ENCODE data around the gene ZNF260.

The ZNF260 gene

DNA sequence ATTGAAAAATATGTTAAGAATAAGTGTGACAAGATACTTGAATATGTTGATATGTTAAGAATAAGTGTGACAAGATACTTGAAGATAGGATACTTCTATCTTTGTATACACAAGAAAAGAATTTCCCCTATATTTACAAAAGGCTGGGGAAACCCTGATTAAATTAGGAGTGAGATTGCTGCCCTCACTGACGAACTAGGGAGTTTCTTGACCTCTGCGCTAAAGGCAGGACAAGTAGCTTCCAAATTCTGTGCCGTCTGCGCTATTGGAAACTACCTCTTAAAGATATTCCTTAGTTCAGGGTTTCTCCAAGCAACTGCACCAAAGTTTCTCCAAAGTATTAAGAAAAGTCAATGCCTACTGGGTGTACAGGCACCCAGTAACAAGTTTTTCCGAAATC lies 730 bp downstream of the ZNF260 start:
- Histone ChIP-seq H2AFZ (ENCODE audit: low read depth, low read length) (no peak overlapping the region), H3K27me3 (ENCODE audit: control insufficient read depth in 1 of 2, insufficient read depth in 1 of 2, low read length in 2 of 2) (no peaks in the 10 kb centered on the region), H4K91ac (ENCODE audit: low read length) (no peak overlapping the region), H3K9me3 (ENCODE audit: control insufficient read depth, low read length) (peaks cover 37% of the 10 kb centered on the region), H3K4ac (ENCODE audit: low read depth in 1 of 2, low read length in 2 of 2) (no peak overlapping the region), H3K18ac (ENCODE audit: low read depth in 1 of 2, low read length in 2 of 2) (no peak overlapping the region), H2BK12ac (ENCODE audit: low read length in 2 of 2) (no peak overlapping the region), H3K4me2 (ENCODE audit: low read length, poor library complexity, severe bottlenecking) (peak overlapping the region; percentile 51), H3K79me1 (replicated peaks; ENCODE audit: low read length, poor library complexity, severe bottlenecking) (peaks cover 21% of the 10 kb centered on the region), H2BK15ac (ENCODE audit: low read depth, poor library complexity, severe bottlenecking) (no peak overlapping the region), H2AK5ac (ENCODE audit: low read length, severe bottlenecking) (no peak overlapping the region), H3K14ac (ENCODE audit: low read length in 2 of 2) (no peak overlapping the region), H4K8ac (ENCODE audit: low read length) (no peak overlapping the region), H3K4me3 (ENCODE audit: insufficient read depth in 1 of 2, low read depth in 1 of 2, low read length in 2 of 2) (peak overlapping the region in 1 of 2 experiments; percentile 97), H3K36me3 (ENCODE audit: control insufficient read depth in 1 of 2, insufficient read depth in 2 of 2, low read depth in 1 of 2, low read length in 2 of 2) (peaks cover 6 to 30% of the 10 kb centered on the region in 2 experiments), H3K27ac (ENCODE audit: low read length, poor library complexity, severe bottlenecking) (no peak overlapping the region), H3K9ac (ENCODE audit: low read length) (peak overlapping the region; percentile 98), H2BK5ac (ENCODE audit: low read depth, low read length, poor library complexity, severe bottlenecking) (no peak overlapping the region), H3K4me1 (ENCODE audit: control insufficient read depth, insufficient read depth, low read depth, low read length) (peaks cover 2% of the 10 kb centered on the region), H2BK120ac (ENCODE audit: low read depth, low read length) (no peak overlapping the region), H3K23ac (ENCODE audit: low read length in 2 of 2) (no peak overlapping the region)
- 11% methylated on average over 4 of the region's 5 CpGs for WGBS
- DNase-seq = peak; percentile 20

DNA sequence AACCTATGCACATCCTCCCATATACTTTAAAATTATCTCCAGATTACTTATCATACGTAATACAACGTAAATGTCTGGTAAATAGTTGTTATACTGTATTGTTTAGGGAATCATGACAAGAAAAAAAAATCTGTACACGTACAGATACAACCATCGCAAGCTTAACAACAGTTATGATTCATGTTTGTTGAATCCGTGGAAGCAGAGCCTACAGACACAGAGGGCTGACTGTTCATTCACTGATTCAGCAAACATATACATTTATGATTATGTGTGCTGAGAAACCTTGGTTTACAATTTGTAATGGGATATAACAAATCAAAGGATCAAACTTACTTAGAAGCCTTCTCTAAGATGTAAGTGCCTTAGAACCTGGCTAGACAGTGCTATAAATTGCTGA lies 1.5 kb downstream of the ZNF260 start:
- Histone ChIP-seq H3K27ac (ENCODE audit: low read length, poor library complexity, severe bottlenecking) (no peak overlapping the region), H2BK120ac (ENCODE audit: low read depth, low read length) (no peak overlapping the region), H2BK5ac (ENCODE audit: low read depth, low read length, poor library complexity, severe bottlenecking) (no peak overlapping the region), H4K91ac (ENCODE audit: low read length) (no peak overlapping the region), H3K4me1 (ENCODE audit: control insufficient read depth, insufficient read depth, low read depth, low read length) (peaks cover 2% of the 10 kb centered on the region), H2BK12ac (ENCODE audit: low read length in 2 of 2) (no peak overlapping the region), H3K79me1 (replicated peaks; ENCODE audit: low read length, poor library complexity, severe bottlenecking) (peaks cover 21% of the 10 kb centered on the region), H3K18ac (ENCODE audit: low read depth in 1 of 2, low read length in 2 of 2) (no peak overlapping the region), H3K9ac (ENCODE audit: low read length) (no peak overlapping the region), H2BK15ac (ENCODE audit: low read depth, poor library complexity, severe bottlenecking) (no peak overlapping the region), H3K4ac (ENCODE audit: low read depth in 1 of 2, low read length in 2 of 2) (no peak overlapping the region), H3K23ac (ENCODE audit: low read length in 2 of 2) (no peak overlapping the region), H3K9me3 (ENCODE audit: control insufficient read depth, low read length) (peaks cover 40% of the 10 kb centered on the region), H3K27me3 (ENCODE audit: control insufficient read depth in 1 of 2, insufficient read depth in 1 of 2, low read length in 2 of 2) (no peaks in the 10 kb centered on the region), H3K14ac (ENCODE audit: low read length in 2 of 2) (no peak overlapping the region), H3K4me2 (ENCODE audit: low read length, poor library complexity, severe bottlenecking) (no peak overlapping the region), H3K4me3 (ENCODE audit: insufficient read depth in 1 of 2, low read depth in 1 of 2, low read length in 2 of 2) (peak overlapping the region in 1 of 2 experiments; percentile 97), H3K36me3 (ENCODE audit: control insufficient read depth in 1 of 2, insufficient read depth in 2 of 2, low read depth in 1 of 2, low read length in 2 of 2) (peaks cover 14 to 34% of the 10 kb centered on the region in 2 experiments), H2AFZ (ENCODE audit: low read depth, low read length) (no peak overlapping the region), H2AK5ac (ENCODE audit: low read length, severe bottlenecking) (no peak overlapping the region), H4K8ac (ENCODE audit: low read length) (no peak overlapping the region)
- no peak for DNase-seq
- no CpG with 5 or more reads among the region's 5 CpGs for WGBS

DNA sequence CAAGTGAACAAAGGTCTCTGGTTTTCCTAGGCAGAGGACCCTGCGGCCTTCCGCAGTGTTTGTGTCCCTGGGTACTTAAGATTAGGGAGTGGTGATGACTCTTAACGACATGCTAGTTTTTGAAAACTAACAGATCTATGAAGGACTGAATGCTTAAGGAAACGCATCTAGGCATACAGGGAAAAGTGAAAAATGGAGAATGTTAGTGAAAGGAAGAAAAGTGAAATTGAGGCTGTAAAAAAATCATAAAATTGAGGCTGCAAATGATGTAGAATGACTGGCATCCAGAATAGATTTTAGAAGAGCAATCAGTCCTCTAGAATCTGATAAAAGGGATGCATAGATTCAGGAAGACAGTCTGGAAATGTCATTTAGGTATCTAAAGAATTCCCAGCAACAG lies 3.5 kb downstream of the ZNF260 start:
- peaks cover 2% of the 10 kb centered on the region for H3K4me1 ChIP-seq (ENCODE audit: control insufficient read depth, insufficient read depth, low read depth, low read length)
- no peak overlapping the region for H3K4me2 ChIP-seq (ENCODE audit: low read length, poor library complexity, severe bottlenecking)
- no peak overlapping the region for H3K9ac ChIP-seq (ENCODE audit: low read length)
- H3K9me3 ChIP-seq (ENCODE audit: control insufficient read depth, low read length) = peaks cover 52% of the 10 kb centered on the region
- H3K27me3 ChIP-seq (ENCODE audit: control insufficient read depth in 1 of 2, insufficient read depth in 1 of 2, low read length in 2 of 2) = no peaks in the 10 kb centered on the region
- H3K4ac ChIP-seq (ENCODE audit: low read depth in 1 of 2, low read length in 2 of 2) = no peak overlapping the region
- H2AFZ ChIP-seq (ENCODE audit: low read depth, low read length) = no peak overlapping the region
- H2BK120ac ChIP-seq (ENCODE audit: low read depth, low read length) = no peak overlapping the region
- H3K36me3 ChIP-seq (ENCODE audit: control insufficient read depth in 1 of 2, insufficient read depth in 2 of 2, low read depth in 1 of 2, low read length in 2 of 2) = peaks cover 24 to 47% of the 10 kb centered on the region in 2 experiments
- DNase-seq = no peak
- no peak overlapping the region for H4K91ac ChIP-seq (ENCODE audit: low read length)
- peak overlapping the region in 1 of 2 experiments; percentile 44 for H3K4me3 ChIP-seq (ENCODE audit: insufficient read depth in 1 of 2, low read depth in 1 of 2, low read length in 2 of 2)
- no peak overlapping the region for H2BK15ac ChIP-seq (ENCODE audit: low read depth, poor library complexity, severe bottlenecking)
- H3K23ac ChIP-seq (ENCODE audit: low read length in 2 of 2) = no peak overlapping the region
- no peak overlapping the region for H3K27ac ChIP-seq (ENCODE audit: low read length, poor library complexity, severe bottlenecking)
- H2AK5ac ChIP-seq (ENCODE audit: low read length, severe bottlenecking) = no peak overlapping the region
- no peak overlapping the region for H2BK5ac ChIP-seq (ENCODE audit: low read depth, low read length, poor library complexity, severe bottlenecking)
- no peak overlapping the region for H2BK12ac ChIP-seq (ENCODE audit: low read length in 2 of 2)
- no peak overlapping the region for H3K18ac ChIP-seq (ENCODE audit: low read depth in 1 of 2, low read length in 2 of 2)
- H3K79me1 ChIP-seq (replicated peaks; ENCODE audit: low read length, poor library complexity, severe bottlenecking) = peaks cover 18% of the 10 kb centered on the region
- WGBS = 98% methylated on average over 4 of the region's 4 CpGs
- H4K8ac ChIP-seq (ENCODE audit: low read length) = no peak overlapping the region
- H3K14ac ChIP-seq (ENCODE audit: low read length in 2 of 2) = no peak overlapping the region

DNA sequence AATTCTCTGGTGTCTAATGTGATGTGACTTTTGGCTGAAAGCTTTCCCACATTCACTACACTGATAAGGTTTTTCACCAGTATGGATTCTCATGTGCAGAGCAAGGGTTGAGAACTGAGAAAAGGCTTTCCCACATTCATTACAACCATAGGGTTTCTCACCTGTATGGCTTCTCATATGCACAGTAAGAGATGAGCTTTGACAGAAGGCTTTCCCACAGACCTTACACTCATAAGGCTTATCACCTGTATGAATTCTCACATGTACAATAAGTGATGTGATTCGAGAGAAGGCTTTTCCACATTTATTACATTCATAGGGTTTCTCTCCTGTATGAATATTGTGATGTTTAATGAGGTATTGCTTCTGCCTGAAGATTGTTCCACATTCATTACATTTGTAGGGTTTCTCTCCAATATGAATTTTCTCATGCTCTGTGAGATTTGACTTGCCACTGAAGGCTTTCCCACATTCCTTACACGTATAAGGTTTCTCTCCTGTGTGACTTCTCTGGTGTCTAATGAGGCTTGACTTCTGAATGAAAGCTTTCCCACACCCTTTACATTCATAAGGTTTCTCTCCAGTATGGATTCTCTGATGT lies 14.0 kb downstream of the ZNF260 start:
- Histone ChIP-seq H2BK120ac (ENCODE audit: low read depth, low read length) (no peak overlapping the region), H3K9ac (ENCODE audit: low read length) (no peak overlapping the region), H3K14ac (ENCODE audit: low read length in 2 of 2) (no peak overlapping the region), H4K8ac (ENCODE audit: low read length) (no peak overlapping the region), H2BK12ac (ENCODE audit: low read length in 2 of 2) (no peak overlapping the region), H3K9me3 (ENCODE audit: control insufficient read depth, low read length) (peaks cover 99% of the 10 kb centered on the region), H3K23ac (ENCODE audit: low read length in 2 of 2) (no peak overlapping the region), H2AFZ (ENCODE audit: low read depth, low read length) (no peak overlapping the region), H3K79me1 (replicated peaks; ENCODE audit: low read length, poor library complexity, severe bottlenecking) (peaks cover 11% of the 10 kb centered on the region), H3K36me3 (ENCODE audit: control insufficient read depth in 1 of 2, insufficient read depth in 2 of 2, low read depth in 1 of 2, low read length in 2 of 2) (peaks cover 29 to 73% of the 10 kb centered on the region in 2 experiments), H3K4ac (ENCODE audit: low read depth in 1 of 2, low read length in 2 of 2) (no peak overlapping the region), H3K18ac (ENCODE audit: low read depth in 1 of 2, low read length in 2 of 2) (no peak overlapping the region), H2BK15ac (ENCODE audit: low read depth, poor library complexity, severe bottlenecking) (no peak overlapping the region), H3K4me1 (ENCODE audit: control insufficient read depth, insufficient read depth, low read depth, low read length) (no peaks in the 10 kb centered on the region), H3K27me3 (ENCODE audit: control insufficient read depth in 1 of 2, insufficient read depth in 1 of 2, low read length in 2 of 2) (no peaks in the 10 kb centered on the region), H2BK5ac (ENCODE audit: low read depth, low read length, poor library complexity, severe bottlenecking) (no peak overlapping the region), H3K4me2 (ENCODE audit: low read length, poor library complexity, severe bottlenecking) (no peak overlapping the region), H2AK5ac (ENCODE audit: low read length, severe bottlenecking) (no peak overlapping the region), H3K4me3 (ENCODE audit: insufficient read depth in 1 of 2, low read depth in 1 of 2, low read length in 2 of 2) (peak overlapping the region in 1 of 2 experiments; percentile 65), H4K91ac (ENCODE audit: low read length) (no peak overlapping the region), H3K27ac (ENCODE audit: low read length, poor library complexity, severe bottlenecking) (no peak overlapping the region)
- WGBS = no CpG with 5 or more reads among the region's 2 CpGs
- no peak for DNase-seq
